ENCODE results near the gene LDLRAD1.
"Not testable (repeated sequence)": the region's sequence is repeated elsewhere in the genome, so short reads cannot be mapped to it uniquely, and the experiment has no call there.

Gene LDLRAD1

GRCh38 chr1:54028306-54029251 is 10.6 kb upstream of the LDLRAD1 start:
- no peak overlapping the region for H3K9ac ChIP-seq (ENCODE audit: insufficient read length, low read depth)
- peaks cover 11% of the 10 kb centered on the region for H3K36me3 ChIP-seq (ENCODE audit: insufficient read depth, insufficient read length, low read length)
- no peak for DNase-seq (ENCODE audit: low read depth, low spot score)
- no peaks in the 10 kb centered on the region for H3K27me3 ChIP-seq (ENCODE audit: insufficient read depth, insufficient read length)
- H3K4me3 ChIP-seq (ENCODE audit: insufficient read length, low read depth) = no peak overlapping the region
- H3K4me1 ChIP-seq (ENCODE audit: insufficient read depth, insufficient read length) = no peaks in the 10 kb centered on the region
- H3K9me3 ChIP-seq (ENCODE audit: insufficient read depth, low read length) = no peaks in the 10 kb centered on the region
- TF ChIP-seq YY1 (IDR thresholded peaks at IDR 0.05; ENCODE audit: insufficient read depth, insufficient read length) (no peak), SUZ12 (IDR thresholded peaks at IDR 0.05; ENCODE audit: extremely low read depth, insufficient read depth, insufficient read length) (no peak), ZNF274 (IDR thresholded peaks at IDR 0.05; ENCODE audit: low read depth, low read length) (no peak)

GRCh38 chr1:54027848-54028247 is 9.9 kb upstream of the LDLRAD1 start:
- Histone ChIP-seq H3K9ac (ENCODE audit: insufficient read length, low read depth) (no peak overlapping the region), H3K27me3 (ENCODE audit: insufficient read depth, insufficient read length) (no peaks in the 10 kb centered on the region), H3K36me3 (ENCODE audit: insufficient read depth, insufficient read length, low read length) (peaks cover 10% of the 10 kb centered on the region), H3K4me1 (ENCODE audit: insufficient read depth, insufficient read length) (no peaks in the 10 kb centered on the region), H3K9me3 (ENCODE audit: insufficient read depth, low read length) (no peaks in the 10 kb centered on the region), H3K4me3 (ENCODE audit: insufficient read length, low read depth) (no peak overlapping the region)
- no peak for TF ChIP-seq SUZ12 (IDR thresholded peaks at IDR 0.05; ENCODE audit: extremely low read depth, insufficient read depth, insufficient read length)
- no peak for DNase-seq (ENCODE audit: low read depth, low spot score)

GRCh38 chr1:54024811-54025210 is 6.8 kb upstream of the LDLRAD1 start:
- H3K4me3 ChIP-seq (ENCODE audit: insufficient read length, low read depth); H3K9ac ChIP-seq (ENCODE audit: insufficient read length, low read depth); H3K4me1 ChIP-seq (ENCODE audit: insufficient read depth, insufficient read length); DNase-seq (ENCODE audit: low read depth, low spot score); H3K9me3 ChIP-seq (ENCODE audit: insufficient read depth, low read length); H3K36me3 ChIP-seq (ENCODE audit: insufficient read depth, insufficient read length, low read length); H3K27me3 ChIP-seq (ENCODE audit: insufficient read depth, insufficient read length): not testable (repeated sequence)

- Histone ChIP-seq H3K9me3 (ENCODE audit: insufficient read depth, low read length) (no peaks in the 10 kb centered on the region), H3K36me3 (ENCODE audit: insufficient read depth, insufficient read length, low read length) (no peaks in the 10 kb centered on the region), H3K4me1 (ENCODE audit: insufficient read depth, insufficient read length) (peaks cover 7% of the 10 kb centered on the region), H3K9ac (ENCODE audit: insufficient read length, low read depth) (no peak overlapping the region), H3K4me3 (ENCODE audit: insufficient read length, low read depth) (no peak overlapping the region), H3K27me3 (ENCODE audit: insufficient read depth, insufficient read length) (no peaks in the 10 kb centered on the region)
- no peak for TF ChIP-seq SUZ12 (IDR thresholded peaks at IDR 0.05; ENCODE audit: extremely low read depth, insufficient read depth, insufficient read length)
- no peak for TF ChIP-seq YY1 (IDR thresholded peaks at IDR 0.05; ENCODE audit: insufficient read depth, insufficient read length)
- TF ChIP-seq ZNF274 (IDR thresholded peaks at IDR 0.05; ENCODE audit: low read depth, low read length) = no peak
- no peak for DNase-seq (ENCODE audit: low read depth, low spot score)
These were observed 6.4 kb upstream of the LDLRAD1 start for GRCh38 chr1:54024358-54024757.

- not testable (repeated sequence) for H3K36me3 ChIP-seq (ENCODE audit: insufficient read depth, insufficient read length, low read length); H3K27me3 ChIP-seq (ENCODE audit: insufficient read depth, insufficient read length); H3K9ac ChIP-seq (ENCODE audit: insufficient read length, low read depth); DNase-seq (ENCODE audit: low read depth, low spot score); H3K9me3 ChIP-seq (ENCODE audit: insufficient read depth, low read length); H3K4me3 ChIP-seq (ENCODE audit: insufficient read length, low read depth)
- peaks cover 23% of the 10 kb centered on the region for H3K4me1 ChIP-seq (ENCODE audit: insufficient read depth, insufficient read length)
These were observed 1.7 kb upstream of the LDLRAD1 start for GRCh38 chr1:54019562-54020176.

GRCh38 chr1:54018635-54019034 is 649 bp upstream of the LDLRAD1 start:
- no peaks in the 10 kb centered on the region for H3K36me3 ChIP-seq (ENCODE audit: insufficient read depth, insufficient read length, low read length)
- peaks cover 23% of the 10 kb centered on the region for H3K4me1 ChIP-seq (ENCODE audit: insufficient read depth, insufficient read length)
- no peak for TF ChIP-seq SUZ12 (IDR thresholded peaks at IDR 0.05; ENCODE audit: extremely low read depth, insufficient read depth, insufficient read length)
- TF ChIP-seq ZNF274 (IDR thresholded peaks at IDR 0.05; ENCODE audit: low read depth, low read length) = no peak
- TF ChIP-seq YY1 (IDR thresholded peaks at IDR 0.05; ENCODE audit: insufficient read depth, insufficient read length) = no peak
- no peak overlapping the region for H3K4me3 ChIP-seq (ENCODE audit: insufficient read length, low read depth)
- peaks cover 2% of the 10 kb centered on the region for H3K27me3 ChIP-seq (ENCODE audit: insufficient read depth, insufficient read length)
- DNase-seq (ENCODE audit: low read depth, low spot score) = no peak
- no peak overlapping the region for H3K9ac ChIP-seq (ENCODE audit: insufficient read length, low read depth)
- H3K9me3 ChIP-seq (ENCODE audit: insufficient read depth, low read length) = no peaks in the 10 kb centered on the region

- no peak overlapping the region for H3K4me3 ChIP-seq (ENCODE audit: insufficient read length, low read depth)
- TF ChIP-seq ZNF274 (IDR thresholded peaks at IDR 0.05; ENCODE audit: low read depth, low read length) = no peak
- no peak for TF ChIP-seq YY1 (IDR thresholded peaks at IDR 0.05; ENCODE audit: insufficient read depth, insufficient read length)
- no peak for TF ChIP-seq SUZ12 (IDR thresholded peaks at IDR 0.05; ENCODE audit: extremely low read depth, insufficient read depth, insufficient read length)
- H3K4me1 ChIP-seq (ENCODE audit: insufficient read depth, insufficient read length) = peaks cover 22% of the 10 kb centered on the region
- H3K9ac ChIP-seq (ENCODE audit: insufficient read length, low read depth) = peak overlapping the region; percentile 15
- no peaks in the 10 kb centered on the region for H3K9me3 ChIP-seq (ENCODE audit: insufficient read depth, low read length)
- peaks cover 8% of the 10 kb centered on the region for H3K27me3 ChIP-seq (ENCODE audit: insufficient read depth, insufficient read length)
- peak; percentile 58 for DNase-seq (ENCODE audit: low read depth, low spot score)
- no peaks in the 10 kb centered on the region for H3K36me3 ChIP-seq (ENCODE audit: insufficient read depth, insufficient read length, low read length)
These were observed 1.4 kb downstream of the LDLRAD1 start for GRCh38 chr1:54016343-54017282.

Measured in NT2/D1 (cell line).